Caco-2 (cell line): Measurements from ENCODE around the gene MRPL43. TPM values are rescaled to one million over a fixed set of nuclear protein-coding genes. Genes with fewer than 3 reads are reported as not detected.
A peak's percentile ranks its signal among the peaks of the same experiment; 100 is the strongest.

Experiments used
- BruUV-seq: library from RNA; stranded (reverse); fragments of 400-500 nt; replicated peaks from 2 replicates; lab custom pipeline; 2021; lab: Mats Ljungman, UMichigan
- CTCF ChIA-PET: fragments of 300-600 bp; sonication (Branson Sonifier 250); formaldehyde crosslinking; loops from one replicate; lab custom pipeline; 2022; ENCODE audit warnings: antibody characterized with exemption; lab: Charles Lee
- POLR2A ChIA-PET: fragments of 300-600 bp; sonication (Branson Sonifier 250); formaldehyde crosslinking; loops from one replicate; lab custom pipeline; 2022; ENCODE audit warnings: antibody characterized with exemption; lab: Charles Lee
- DNase-seq, 2 experiments: peaks; one replicate each; pipeline versions ENCODE4 v3.0.0 to v3.0.0-alpha.2; 2020 to 2022
- H3K27me3 ChIP-seq: replicated peaks from 2 replicates; pipeline ENCODE4 v1.6.0; 2011; ENCODE audit warnings: low read length; ENCODE audit not compliant: control insufficient read depth, insufficient read depth
- H3K36me3 ChIP-seq: 2 replicates; pipeline ENCODE4 v1.5.1; 2011; ENCODE audit warnings: low read length; ENCODE audit not compliant: control insufficient read depth, insufficient read depth
- H3K4me1 ChIP-seq: fragments of 250-450 bp; sonication (Bioruptor Pico); 2 replicates; pipeline ENCODE4 v1.5.1; 2020; ENCODE audit warnings: mild to moderate bottlenecking
- H3K4me3 ChIP-seq: 2 replicates; pipeline ENCODE4 v1.5.1; 2011; ENCODE audit warnings: low read depth, mild to moderate bottlenecking, control low read depth, low read length
- H3K9me3 ChIP-seq: fragments of 250-450 bp; sonication (Bioruptor Pico); 2 replicates; pipeline ENCODE4 v1.5.1; 2020; ENCODE audit warnings: mild to moderate bottlenecking, moderate library complexity
- H3K27ac Mint-ChIP-seq: one replicate; pipeline ENCODE4 v1.8.0; 2022; ENCODE audit warnings: mixed read lengths; ENCODE audit not compliant: unreplicated experiment
- H3K27me3 Mint-ChIP-seq: one replicate; pipeline ENCODE4 v1.8.0; 2022; ENCODE audit warnings: mixed read lengths; ENCODE audit not compliant: insufficient read depth, unreplicated experiment
- H3K36me3 Mint-ChIP-seq: one replicate; pipeline ENCODE4 v1.8.0; 2022; ENCODE audit warnings: mild to moderate bottlenecking, mixed read lengths; ENCODE audit not compliant: insufficient read depth, unreplicated experiment
- H3K4me1 Mint-ChIP-seq: one replicate; pipeline ENCODE4 v1.8.0; 2022; ENCODE audit warnings: low read depth, mixed read lengths; ENCODE audit not compliant: unreplicated experiment
- H3K4me3 Mint-ChIP-seq: one replicate; pipeline ENCODE4 v1.8.0; 2022; ENCODE audit warnings: mild to moderate bottlenecking, moderate library complexity, mixed read lengths; ENCODE audit not compliant: unreplicated experiment
- H3K9me3 Mint-ChIP-seq: one replicate; pipeline ENCODE4 v1.8.0; 2022; ENCODE audit warnings: mixed read lengths; ENCODE audit not compliant: unreplicated experiment
- intact Hi-C: fragments of 100-400 bp; cut with micrococcal nuclease; formaldehyde crosslinking; loops from one replicate; pipeline ENCODE4 v1.10.0; 2022; ENCODE audit not compliant: unreplicated experiment
- total RNA-seq: library from RNA; stranded (reverse); gene quantifications from 2 replicates; pipeline ENCODE4 v1.2.3, GENCODE V29; 2022
- TF ChIP-seq, protein P1 (sequence below), 2 experiments: fragments of 200-600 bp in 1 of 2; IDR thresholded peaks; 1 replicate in 1 of 2; 2 replicates in 1 of 2; pipeline versions ENCODE4 v1.5.1 to v1.8.0; 2011 to 2022; ENCODE audit warnings: antibody characterized with exemption in 1 of 2, control low read depth in 1 of 2, inconsistent platforms in 1 of 2, low read depth in 1 of 2, low read length in 1 of 2, mild to moderate bottlenecking in 1 of 2, moderate library complexity in 1 of 2; ENCODE audit not compliant: insufficient read depth in 1 of 2, severe bottlenecking in 1 of 2, unreplicated experiment in 1 of 2

The MRPL43 gene
- total RNA-seq, 1 experiment from 2014 or later = 82.1 TPM

DNA sequence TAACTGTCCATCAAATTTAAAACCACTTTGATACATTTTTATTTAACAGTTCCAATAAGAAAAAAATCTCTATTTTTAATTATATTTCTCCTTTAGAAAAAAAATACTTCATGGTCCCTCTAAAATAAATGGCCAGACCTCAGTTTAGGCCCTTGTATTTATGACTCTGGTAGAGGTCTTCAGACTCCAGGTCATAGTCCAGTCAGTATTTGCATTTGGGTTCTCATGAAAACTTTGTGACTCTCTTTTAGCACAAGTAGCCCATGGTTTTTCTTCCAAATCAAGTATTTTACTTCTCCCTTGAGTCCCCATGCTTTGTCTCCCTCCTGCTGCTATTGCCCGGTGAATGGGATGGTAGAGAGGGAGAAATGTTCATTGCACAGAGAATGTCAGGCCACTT, 23.5 kb downstream of the MRPL43 start:
- intact Hi-C loops = no loop called here
- peaks cover 9% of the 10 kb centered on the region for H3K36me3 Mint-ChIP-seq
- Histone ChIP-seq H3K36me3 (peaks cover 1% of the 10 kb centered on the region), H3K9me3 (no peaks in the 10 kb centered on the region), H3K4me1 (peaks cover 2% of the 10 kb centered on the region), H3K27me3 (no peaks in the 10 kb centered on the region), H3K4me3 (no peak overlapping the region)
- no peak overlapping the region for H3K27ac Mint-ChIP-seq
- DNase-seq = no peak
- TF ChIP-seq, protein P1, sequence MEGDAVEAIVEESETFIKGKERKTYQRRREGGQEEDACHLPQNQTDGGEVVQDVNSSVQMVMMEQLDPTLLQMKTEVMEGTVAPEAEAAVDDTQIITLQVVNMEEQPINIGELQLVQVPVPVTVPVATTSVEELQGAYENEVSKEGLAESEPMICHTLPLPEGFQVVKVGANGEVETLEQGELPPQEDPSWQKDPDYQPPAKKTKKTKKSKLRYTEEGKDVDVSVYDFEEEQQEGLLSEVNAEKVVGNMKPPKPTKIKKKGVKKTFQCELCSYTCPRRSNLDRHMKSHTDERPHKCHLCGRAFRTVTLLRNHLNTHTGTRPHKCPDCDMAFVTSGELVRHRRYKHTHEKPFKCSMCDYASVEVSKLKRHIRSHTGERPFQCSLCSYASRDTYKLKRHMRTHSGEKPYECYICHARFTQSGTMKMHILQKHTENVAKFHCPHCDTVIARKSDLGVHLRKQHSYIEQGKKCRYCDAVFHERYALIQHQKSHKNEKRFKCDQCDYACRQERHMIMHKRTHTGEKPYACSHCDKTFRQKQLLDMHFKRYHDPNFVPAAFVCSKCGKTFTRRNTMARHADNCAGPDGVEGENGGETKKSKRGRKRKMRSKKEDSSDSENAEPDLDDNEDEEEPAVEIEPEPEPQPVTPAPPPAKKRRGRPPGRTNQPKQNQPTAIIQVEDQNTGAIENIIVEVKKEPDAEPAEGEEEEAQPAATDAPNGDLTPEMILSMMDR (IDR thresholded peaks at IDR 0.05; ENCODE audit: insufficient read depth in 1 of 2, low read depth in 1 of 2, low read length in 1 of 2, severe bottlenecking in 1 of 2, unreplicated experiment in 1 of 2) = no peak
- no peak overlapping the region for H3K4me3 Mint-ChIP-seq
- H3K4me1 Mint-ChIP-seq = peaks cover 15% of the 10 kb centered on the region
- H3K9me3 Mint-ChIP-seq = no peaks in the 10 kb centered on the region
- ChIA-PET POLR2A (no interaction called here), CTCF (no interaction called here)
- no TSS peak for BruUV-seq
- H3K27me3 Mint-ChIP-seq = no peaks in the 10 kb centered on the region

DNA sequence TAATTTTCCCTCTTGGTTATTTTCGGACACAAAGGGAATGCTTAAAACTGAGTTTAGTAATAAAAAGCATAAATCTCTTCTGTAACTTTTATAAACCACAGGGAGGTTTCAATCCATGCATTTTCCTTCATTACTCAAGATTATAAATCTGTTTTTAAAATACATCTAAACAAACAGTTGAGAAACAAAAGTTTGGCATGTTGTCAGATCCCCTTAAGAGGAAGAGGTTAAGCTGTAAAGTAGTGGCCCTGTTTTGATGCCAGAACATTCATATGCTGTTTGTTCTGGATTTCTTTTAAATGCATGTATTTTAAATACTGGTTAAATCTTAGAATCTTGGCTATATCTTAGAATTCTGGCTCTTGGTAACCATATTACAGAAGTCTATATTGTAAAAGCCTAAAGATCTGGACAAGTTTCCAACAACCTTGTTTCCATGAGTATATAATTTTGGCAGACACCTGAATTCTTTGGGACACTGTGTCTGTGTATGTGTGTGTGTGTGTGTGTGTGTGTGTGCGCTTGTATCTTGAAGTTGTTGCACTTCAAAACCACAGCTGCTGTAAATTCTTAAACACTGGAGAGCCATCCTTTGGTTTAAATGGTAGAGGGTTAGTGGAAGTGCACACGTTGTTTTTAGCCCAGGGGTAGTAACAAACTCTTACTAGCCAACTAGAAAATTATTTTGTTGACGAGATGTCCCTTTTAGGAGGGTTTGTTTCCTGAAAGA, 24.8 kb downstream of the MRPL43 start:
- Mint-ChIP-seq H3K27ac (no peak overlapping the region), H3K4me3 (no peak overlapping the region), H3K27me3 (no peaks in the 10 kb centered on the region), H3K36me3 (peaks cover 13% of the 10 kb centered on the region), H3K4me1 (peaks cover 4% of the 10 kb centered on the region), H3K9me3 (no peaks in the 10 kb centered on the region)
- peaks cover 1% of the 10 kb centered on the region for H3K36me3 ChIP-seq
- intact Hi-C loops = no loop called here
- H3K9me3 ChIP-seq = no peaks in the 10 kb centered on the region
- CTCF ChIA-PET = interaction anchor here (0.6 kb wide), 1 partner anchor 138 kb away, joined by 3 read pairs; no protein-coding TSS in a partner anchor
- POLR2A ChIA-PET = no interaction called here
- no peak overlapping the region for H3K4me3 ChIP-seq
- TF ChIP-seq, protein P1 (IDR thresholded peaks at IDR 0.05; ENCODE audit: insufficient read depth in 1 of 2, low read depth in 1 of 2, low read length in 1 of 2, severe bottlenecking in 1 of 2, unreplicated experiment in 1 of 2) = no peak
- BruUV-seq = TSS peak; percentile 29
- no peaks in the 10 kb centered on the region for H3K4me1 ChIP-seq
- DNase-seq = no peak
- no peaks in the 10 kb centered on the region for H3K27me3 ChIP-seq

DNA sequence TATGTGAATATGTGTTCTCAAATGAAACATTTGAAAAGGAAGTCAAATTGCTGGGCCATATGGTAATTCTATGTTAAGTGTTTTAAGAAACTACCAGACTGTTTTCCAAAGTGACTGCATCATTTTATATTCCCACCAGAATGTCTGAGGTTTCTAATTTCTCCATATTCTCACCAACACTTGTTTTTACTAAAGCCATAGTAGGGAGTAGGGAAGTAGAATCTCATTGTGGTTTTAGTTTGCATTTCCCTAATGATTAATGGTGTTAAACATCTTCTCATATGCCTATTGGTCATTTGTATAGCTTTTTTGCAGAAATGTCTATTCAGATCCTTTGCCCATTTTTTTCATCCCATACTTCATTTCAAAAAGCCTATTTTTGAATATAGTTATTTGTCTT, 27.0 kb downstream of the MRPL43 start:
- ChIA-PET CTCF (no interaction called here), POLR2A (no interaction called here)
- no peak for DNase-seq
- H3K27me3 Mint-ChIP-seq = no peaks in the 10 kb centered on the region
- Histone ChIP-seq H3K4me1 (no peaks in the 10 kb centered on the region), H3K36me3 (no peaks in the 10 kb centered on the region; the same call in 1 of the 2 replicates), H3K27me3 (no peaks in the 10 kb centered on the region), H3K9me3 (no peaks in the 10 kb centered on the region), H3K4me3 (no peak overlapping the region)
- peaks cover 24% of the 10 kb centered on the region for H3K36me3 Mint-ChIP-seq
- intact Hi-C loops = no loop called here
- no TSS peak for BruUV-seq
- H3K27ac Mint-ChIP-seq = no peak overlapping the region
- H3K9me3 Mint-ChIP-seq = no peaks in the 10 kb centered on the region
- TF ChIP-seq, protein P1 (IDR thresholded peaks at IDR 0.05; ENCODE audit: insufficient read depth in 1 of 2, low read depth in 1 of 2, low read length in 1 of 2, severe bottlenecking in 1 of 2, unreplicated experiment in 1 of 2) = no peak
- no peaks in the 10 kb centered on the region for H3K4me1 Mint-ChIP-seq
- no peak overlapping the region for H3K4me3 Mint-ChIP-seq
